GM19023 (cell line): ENCODE data around the gene PLD6.

Experiments
- ATAC-seq: cut with Tn5 transposase; IDR thresholded peaks from one replicate; pipeline ENCODE4 v1.9.1; 2021; ENCODE audit warnings: mild to moderate bottlenecking, moderate library complexity; ENCODE audit not compliant: unreplicated experiment

PLD6 gene

GRCh38 chr17:17156511-17156910 lies 49.6 kb downstream of the PLD6 start:
- ATAC-seq: no peak

- no peak for ATAC-seq
Observed at GRCh38 chr17:17156107-17156506, 50.0 kb downstream of the PLD6 start.

GRCh38 chr17:17155568-17155967 lies 50.6 kb downstream of the PLD6 start:
- ATAC-seq: no peak

- no peak for ATAC-seq
Observed at GRCh38 chr17:17154981-17155380, 51.2 kb downstream of the PLD6 start.

GRCh38 chr17:17154556-17154955 lies 51.6 kb downstream of the PLD6 start:
- ATAC-seq: no peak

GRCh38 chr17:17153709-17154108 lies 52.4 kb downstream of the PLD6 start:
- no peak for ATAC-seq

GRCh38 chr17:17153071-17153470 lies 53.1 kb downstream of the PLD6 start:
- ATAC-seq: no peak

GRCh38 chr17:17152385-17152784 lies 53.7 kb downstream of the PLD6 start:
- ATAC-seq: no peak

- ATAC-seq: no peak
Observed at GRCh38 chr17:17151962-17152361, 54.2 kb downstream of the PLD6 start.

GRCh38 chr17:17151541-17151940 lies 54.6 kb downstream of the PLD6 start:
- no peak for ATAC-seq

GRCh38 chr17:17151055-17151454 lies 55.1 kb downstream of the PLD6 start:
- no peak for ATAC-seq
